ENCODE results near the gene NSUN3.

The NSUN3 gene

DNA sequence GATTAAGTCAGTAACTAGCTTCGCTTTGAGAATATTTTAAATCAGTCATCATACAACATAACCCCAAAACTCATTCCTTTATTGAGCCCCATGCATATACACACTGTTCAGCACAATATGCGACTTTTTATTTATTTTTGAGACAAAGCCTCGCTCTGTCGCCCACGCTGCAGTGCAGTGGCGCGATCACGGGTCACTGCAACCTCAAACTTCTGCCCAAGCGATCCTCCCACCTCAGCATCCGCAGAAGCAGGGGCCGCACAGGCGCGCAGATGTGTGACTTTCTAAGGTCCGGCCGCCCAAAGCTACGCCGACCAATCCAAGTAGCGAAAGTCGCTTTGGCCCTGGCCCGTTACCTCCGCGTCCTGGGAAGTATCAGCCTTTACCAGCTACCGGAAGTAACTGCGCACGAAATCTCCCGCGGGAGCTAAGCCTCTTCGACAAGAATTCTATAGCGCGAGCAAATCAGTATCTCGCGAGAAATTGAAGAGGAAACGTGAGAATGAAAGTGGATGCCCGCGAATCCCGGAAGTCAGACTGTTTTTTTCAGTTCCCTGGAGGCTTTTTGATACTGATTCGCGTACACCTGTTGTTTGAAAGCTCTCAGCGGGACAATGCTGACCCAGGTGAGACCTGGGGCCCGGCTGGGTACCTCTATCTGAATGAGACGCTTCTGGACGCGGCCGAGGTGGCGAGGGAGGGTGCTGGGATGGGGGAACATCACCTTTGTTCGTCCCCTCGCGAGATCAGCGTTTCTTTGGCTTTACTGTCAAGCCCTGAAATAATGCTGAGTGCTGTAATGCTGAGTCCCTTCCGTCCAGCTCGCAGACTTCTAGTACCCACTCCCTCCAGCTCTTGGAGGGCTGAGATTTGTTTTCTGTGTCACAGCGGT is at the start of gene NSUN3, which contains the start of gene DHFR2:
TSS of gene NSUN3 (plus strand) at position 549 of the 892 bp plus-strand sequence. CDS start at position 615, 66 bp downstream.
TSS of gene DHFR2 (minus strand) at position 404 of the 892 bp plus-strand sequence. CDS start 1,405 bp downstream, outside the sequence.
- H3K27ac ChIP-seq = peak within 1 kb of the TSS; percentile 93 to 96
- DNase-seq (ENCODE audit: low spot score) = peak; percentile 94
- H3K4me3 ChIP-seq = peak within 1 kb of the TSS; percentile 78
- TF ChIP-seq, protein P1, sequence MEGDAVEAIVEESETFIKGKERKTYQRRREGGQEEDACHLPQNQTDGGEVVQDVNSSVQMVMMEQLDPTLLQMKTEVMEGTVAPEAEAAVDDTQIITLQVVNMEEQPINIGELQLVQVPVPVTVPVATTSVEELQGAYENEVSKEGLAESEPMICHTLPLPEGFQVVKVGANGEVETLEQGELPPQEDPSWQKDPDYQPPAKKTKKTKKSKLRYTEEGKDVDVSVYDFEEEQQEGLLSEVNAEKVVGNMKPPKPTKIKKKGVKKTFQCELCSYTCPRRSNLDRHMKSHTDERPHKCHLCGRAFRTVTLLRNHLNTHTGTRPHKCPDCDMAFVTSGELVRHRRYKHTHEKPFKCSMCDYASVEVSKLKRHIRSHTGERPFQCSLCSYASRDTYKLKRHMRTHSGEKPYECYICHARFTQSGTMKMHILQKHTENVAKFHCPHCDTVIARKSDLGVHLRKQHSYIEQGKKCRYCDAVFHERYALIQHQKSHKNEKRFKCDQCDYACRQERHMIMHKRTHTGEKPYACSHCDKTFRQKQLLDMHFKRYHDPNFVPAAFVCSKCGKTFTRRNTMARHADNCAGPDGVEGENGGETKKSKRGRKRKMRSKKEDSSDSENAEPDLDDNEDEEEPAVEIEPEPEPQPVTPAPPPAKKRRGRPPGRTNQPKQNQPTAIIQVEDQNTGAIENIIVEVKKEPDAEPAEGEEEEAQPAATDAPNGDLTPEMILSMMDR (IDR thresholded peaks at IDR 0.05) = no peak

- TF ChIP-seq, protein P1 (IDR thresholded peaks at IDR 0.05) = no peak
- H3K4me3 ChIP-seq = no peak overlapping the region
- no peak for DNase-seq (ENCODE audit: low spot score)
- H3K27ac ChIP-seq = no peak overlapping the region
Observed at GRCh38 chr3:94015025-94015424, 47.8 kb upstream of the NSUN3 start.

DNA sequence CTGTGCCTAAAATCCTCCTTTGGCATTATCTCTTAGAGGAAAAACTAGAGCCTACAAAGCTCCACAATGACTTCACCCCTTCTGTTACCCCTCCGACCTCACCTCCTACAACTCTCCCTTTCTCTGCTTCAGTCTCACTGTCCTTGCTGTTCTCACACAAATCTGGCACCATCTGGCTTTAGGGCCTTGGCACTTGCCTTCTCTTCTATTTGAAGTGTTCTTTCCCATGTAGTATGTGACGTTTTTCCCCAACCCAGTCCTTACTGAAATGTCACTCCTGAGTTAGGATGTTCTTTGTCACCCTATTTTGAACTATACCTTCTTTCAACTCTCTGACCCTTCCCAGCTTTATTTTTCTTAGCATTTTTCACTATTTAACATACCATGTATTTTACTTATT is 43.2 kb upstream of the NSUN3 start:
- no peak overlapping the region for H3K4me3 ChIP-seq
- TF ChIP-seq, protein P1 (IDR thresholded peaks at IDR 0.05) = no peak
- H3K27ac ChIP-seq = no peak overlapping the region
- no peak for DNase-seq (ENCODE audit: low spot score)

DNA sequence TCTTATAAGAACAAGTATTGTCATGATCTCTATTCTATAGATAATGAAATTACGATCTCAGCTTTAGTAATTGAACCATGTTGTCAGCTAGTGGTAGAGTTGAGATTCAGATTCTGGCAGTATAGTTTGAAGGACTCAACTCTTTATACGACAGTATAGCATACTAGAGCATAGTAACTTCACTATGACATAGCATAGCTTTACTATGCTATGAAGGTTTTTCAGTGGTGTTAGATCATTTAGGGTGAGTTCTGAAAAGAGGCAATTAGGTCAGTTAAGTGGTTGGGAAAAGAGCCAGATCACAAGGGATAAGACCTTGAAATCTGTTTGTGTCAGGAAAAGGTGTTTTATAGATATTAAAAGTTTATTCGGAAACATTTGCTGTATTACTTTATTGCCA is 42.6 kb upstream of the NSUN3 start:
- DNase-seq (ENCODE audit: low spot score) = no peak
- no peak overlapping the region for H3K27ac ChIP-seq
- TF ChIP-seq, protein P1 (IDR thresholded peaks at IDR 0.05) = no peak
- no peak overlapping the region for H3K4me3 ChIP-seq

DNA sequence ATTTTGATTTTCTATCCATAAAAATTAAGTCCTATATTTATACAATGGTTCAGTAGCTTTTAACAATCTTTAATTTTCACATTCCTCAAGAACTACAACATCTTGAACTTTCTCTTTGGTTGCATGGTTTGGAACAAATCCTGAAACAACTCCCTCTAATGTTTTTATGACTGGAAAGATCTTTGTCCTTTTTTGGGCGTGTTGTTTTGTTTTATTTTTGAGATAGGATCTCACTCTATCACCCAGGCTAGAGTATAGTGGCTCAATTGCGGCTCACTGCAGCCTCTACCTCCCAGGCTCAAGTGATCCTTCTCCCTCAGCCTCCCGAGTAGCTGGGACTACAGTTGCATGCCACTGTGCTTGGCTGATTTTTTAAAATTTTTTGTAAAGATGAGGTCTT is 38.5 kb upstream of the NSUN3 start:
- DNase-seq (ENCODE audit: low spot score) = no peak
- Histone ChIP-seq H3K4me3 (no peak overlapping the region), H3K27ac (peak overlapping the region in 1 of 2 donors; percentile 10)
- TF ChIP-seq, protein P1 (IDR thresholded peaks at IDR 0.05) = no peak

DNA sequence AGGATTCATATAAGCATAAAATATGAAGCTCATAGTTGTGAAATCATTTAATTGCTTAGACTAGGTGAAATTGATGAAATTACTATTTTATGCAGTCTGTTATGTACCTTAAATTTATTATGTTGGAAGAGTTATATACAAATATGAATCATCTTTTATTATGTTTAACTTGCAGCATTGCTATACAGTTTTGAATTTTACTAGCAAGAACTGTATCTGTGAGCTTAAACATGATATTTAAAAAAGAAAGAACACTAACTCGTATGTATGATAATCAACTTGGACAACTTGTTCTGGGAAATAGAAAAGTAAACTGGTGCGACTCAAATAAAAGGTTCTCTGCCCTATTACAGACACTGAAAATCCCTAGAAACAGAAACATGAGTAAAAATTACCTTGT is 36.2 kb upstream of the NSUN3 start:
- TF ChIP-seq, protein P1 (IDR thresholded peaks at IDR 0.05) = no peak
- H3K4me3 ChIP-seq = no peak overlapping the region
- H3K27ac ChIP-seq = no peak overlapping the region
- no peak for DNase-seq (ENCODE audit: low spot score)

Measured in coronary artery (tissue), 2 donors.